Fibroblast of the aortic adventitia (primary cell): Measurements from ENCODE around the gene ZNF37A. TPM values are rescaled to one million over a fixed set of nuclear protein-coding genes. Genes with fewer than 3 reads are reported as not detected.
A peak's percentile ranks its signal among the peaks of the same experiment; 100 is the strongest.

Experiments
- DNase-seq: peaks from one replicate; pipeline ENCODE4 v3.0.0-alpha.2; 2010; ENCODE audit warnings: low read depth
- H3K4me3 ChIP-seq: 2 replicates; pipeline ENCODE4 v1.5.1; 2011; ENCODE audit warnings: low read depth, mild to moderate bottlenecking, control low read depth, low read length, moderate library complexity
- total RNA-seq: library from RNA; depleted of rRNA; stranded (reverse); fragments of >200 nt; gene quantifications from 2 replicates; pipeline ENCODE4 v1.2.3, GENCODE V29; 2012; ENCODE audit warnings: low replicate concordance
- TF ChIP-seq, protein P1 (sequence below): IDR thresholded peaks from 2 replicates; pipeline ENCODE4 v1.5.1; 2011; ENCODE audit warnings: mild to moderate bottlenecking, low read length, control low read depth, inconsistent platforms; ENCODE audit not compliant: insufficient read depth

ZNF37A gene
- total RNA-seq, 1 donor: 16.2 TPM

DNA sequence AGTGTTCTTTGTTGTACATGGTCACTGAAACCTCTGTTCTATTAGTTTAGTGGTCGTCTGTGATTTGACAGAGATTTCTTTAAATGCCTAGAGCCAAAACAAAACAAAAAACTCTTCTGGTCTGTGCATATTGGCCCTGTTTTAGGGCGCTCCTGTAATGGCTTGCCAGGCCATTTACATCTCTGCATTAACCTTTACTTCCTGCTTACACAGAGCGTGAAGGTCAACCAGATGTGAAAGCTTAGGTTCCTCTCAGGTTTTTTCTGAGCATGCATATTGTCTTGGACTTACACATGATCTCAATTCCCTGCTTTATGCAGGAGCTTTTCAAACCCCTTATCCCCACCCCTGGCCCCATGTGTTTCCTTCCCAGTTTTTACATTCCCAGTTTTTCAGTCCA is 9.6 kb downstream of the ZNF37A start:
- TF ChIP-seq, protein P1, sequence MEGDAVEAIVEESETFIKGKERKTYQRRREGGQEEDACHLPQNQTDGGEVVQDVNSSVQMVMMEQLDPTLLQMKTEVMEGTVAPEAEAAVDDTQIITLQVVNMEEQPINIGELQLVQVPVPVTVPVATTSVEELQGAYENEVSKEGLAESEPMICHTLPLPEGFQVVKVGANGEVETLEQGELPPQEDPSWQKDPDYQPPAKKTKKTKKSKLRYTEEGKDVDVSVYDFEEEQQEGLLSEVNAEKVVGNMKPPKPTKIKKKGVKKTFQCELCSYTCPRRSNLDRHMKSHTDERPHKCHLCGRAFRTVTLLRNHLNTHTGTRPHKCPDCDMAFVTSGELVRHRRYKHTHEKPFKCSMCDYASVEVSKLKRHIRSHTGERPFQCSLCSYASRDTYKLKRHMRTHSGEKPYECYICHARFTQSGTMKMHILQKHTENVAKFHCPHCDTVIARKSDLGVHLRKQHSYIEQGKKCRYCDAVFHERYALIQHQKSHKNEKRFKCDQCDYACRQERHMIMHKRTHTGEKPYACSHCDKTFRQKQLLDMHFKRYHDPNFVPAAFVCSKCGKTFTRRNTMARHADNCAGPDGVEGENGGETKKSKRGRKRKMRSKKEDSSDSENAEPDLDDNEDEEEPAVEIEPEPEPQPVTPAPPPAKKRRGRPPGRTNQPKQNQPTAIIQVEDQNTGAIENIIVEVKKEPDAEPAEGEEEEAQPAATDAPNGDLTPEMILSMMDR: no peak
- DNase-seq: no peak
- H3K4me3 ChIP-seq: no peak overlapping the region

DNA sequence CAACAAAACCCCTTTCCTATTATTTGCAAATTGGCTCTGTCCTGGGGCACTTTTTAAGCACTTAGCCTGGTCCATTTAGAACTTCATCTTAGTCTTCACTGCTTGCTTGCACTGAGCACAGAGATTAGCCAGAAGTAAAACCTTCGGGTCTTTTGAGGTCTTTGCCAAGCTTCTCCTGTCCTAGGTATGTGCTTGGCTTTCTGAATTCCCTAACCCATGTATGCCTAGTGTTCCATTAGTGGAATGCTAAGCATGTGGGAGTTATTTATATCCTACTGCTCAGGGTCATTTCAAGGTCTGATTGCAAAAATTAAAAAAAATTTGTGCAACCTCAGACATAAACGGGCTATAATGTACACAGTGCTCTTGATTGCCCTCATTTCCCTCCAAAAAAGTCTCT is 18.0 kb downstream of the ZNF37A start:
- TF ChIP-seq, protein P1: no peak
- no peak for DNase-seq
- no peak overlapping the region for H3K4me3 ChIP-seq

DNA sequence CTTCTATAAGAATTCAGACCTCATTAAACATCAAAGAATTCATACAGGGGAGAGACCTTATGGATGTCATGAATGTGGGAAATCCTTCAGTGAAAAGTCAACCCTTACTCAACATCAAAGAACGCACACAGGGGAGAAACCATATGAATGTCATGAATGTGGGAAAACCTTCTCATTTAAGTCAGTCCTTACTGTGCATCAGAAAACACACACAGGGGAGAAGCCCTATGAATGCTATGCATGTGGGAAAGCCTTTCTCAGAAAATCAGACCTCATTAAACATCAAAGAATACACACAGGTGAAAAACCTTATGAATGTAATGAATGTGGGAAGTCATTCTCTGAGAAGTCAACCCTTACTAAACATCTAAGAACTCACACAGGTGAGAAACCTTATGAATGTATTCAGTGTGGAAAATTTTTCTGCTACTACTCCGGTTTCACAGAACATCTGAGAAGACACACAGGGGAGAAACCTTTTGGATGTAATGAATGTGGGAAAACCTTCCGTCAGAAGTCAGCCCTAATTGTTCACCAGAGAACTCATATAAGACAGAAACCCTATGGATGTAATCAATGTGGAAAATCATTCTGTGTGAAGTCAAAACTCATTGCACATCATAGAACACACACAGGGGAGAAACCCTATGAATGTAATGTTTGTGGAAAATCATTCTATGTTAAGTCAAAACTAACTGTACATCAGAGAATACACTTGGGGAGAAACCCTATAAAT is 24.1 kb downstream of the ZNF37A start:
- TF ChIP-seq, protein P1: no peak
- DNase-seq: peak; percentile 18
- no peak overlapping the region for H3K4me3 ChIP-seq

DNA sequence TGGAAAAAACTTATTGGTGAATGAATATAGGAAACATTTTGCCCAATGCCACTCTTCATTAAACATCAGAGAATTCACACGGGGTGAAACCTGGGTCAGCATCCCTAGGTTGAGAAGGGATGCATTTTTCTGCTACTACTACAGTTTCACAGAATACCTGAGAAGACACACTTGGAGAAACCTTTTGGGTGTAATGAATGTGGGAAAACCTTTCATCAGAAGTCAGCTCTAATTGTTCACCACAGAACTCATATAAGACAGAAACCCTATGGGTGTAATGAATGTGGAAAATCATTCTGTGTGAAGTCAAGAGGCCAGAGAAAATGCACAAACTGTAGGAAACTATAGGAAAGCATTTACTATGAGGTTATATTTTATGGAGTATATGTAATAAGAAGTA is 24.9 kb downstream of the ZNF37A start:
- TF ChIP-seq, protein P1: no peak
- DNase-seq: no peak
- H3K4me3 ChIP-seq: no peak overlapping the region

DNA sequence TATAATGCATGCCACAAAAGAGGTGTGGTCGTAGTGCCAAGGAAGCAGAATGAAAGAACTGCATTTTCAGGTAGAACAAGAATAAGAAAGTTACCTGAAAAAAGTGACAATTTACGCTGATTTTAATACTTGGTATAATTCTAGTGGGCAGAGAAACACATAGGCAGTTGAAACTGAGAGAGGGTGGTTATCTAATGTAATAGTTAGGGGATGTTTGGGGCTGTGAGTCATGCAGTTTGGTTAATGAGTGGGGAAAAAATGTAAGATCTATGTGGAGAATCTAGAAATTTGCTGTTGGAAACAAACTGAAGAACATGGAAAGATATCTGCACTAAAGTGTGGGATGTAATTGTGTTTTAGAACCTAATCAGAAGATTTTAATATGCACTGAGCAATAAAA is 33.7 kb downstream of the ZNF37A start:
- no peak for DNase-seq
- H3K4me3 ChIP-seq: no peak overlapping the region
- TF ChIP-seq, protein P1: no peak

DNA sequence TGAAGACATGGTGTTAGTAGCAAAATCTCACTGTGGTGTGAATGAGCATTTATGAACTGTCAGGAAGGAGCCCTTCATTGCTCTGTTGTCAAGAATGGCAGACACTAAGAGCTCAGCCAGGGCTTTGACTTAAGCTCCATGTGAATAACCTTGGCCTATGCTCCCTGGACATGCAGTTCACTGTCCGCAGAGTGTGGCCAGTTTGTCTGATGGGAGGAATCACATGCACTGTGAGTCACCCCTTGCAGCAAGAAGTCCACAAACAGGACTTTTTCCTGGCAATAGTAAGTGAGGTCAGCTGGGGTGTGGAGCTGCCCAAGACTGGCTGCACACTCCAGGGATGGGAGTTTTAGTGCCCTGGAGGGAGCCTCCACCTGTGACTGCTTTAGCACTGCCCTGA is 49.5 kb downstream of the ZNF37A start:
- H3K4me3 ChIP-seq: no peak overlapping the region
- no peak for DNase-seq
- TF ChIP-seq, protein P1: no peak
